Progenitor cell of endocrine pancreas (in vitro differentiated cells): ENCODE results near the gene IFT172. TPM values are rescaled to one million over a fixed set of nuclear protein-coding genes. Genes with fewer than 3 reads are reported as not detected.

Experiments used
- DNase-seq: peaks from one replicate; pipeline ENCODE4 v3.0.0; 2021; ENCODE audit warnings: low spot score; ENCODE audit not compliant: unreplicated experiment
- H3K27ac Mint-ChIP-seq: 2 replicates; pipeline ENCODE4 v1.8.0; 2021; ENCODE audit warnings: mild to moderate bottlenecking, moderate library complexity, mixed read lengths
- H3K27me3 Mint-ChIP-seq: 2 replicates; pipeline ENCODE4 v1.8.0; 2021; ENCODE audit warnings: mixed read lengths
- H3K36me3 Mint-ChIP-seq: 2 replicates; pipeline ENCODE4 v1.8.0; 2022; ENCODE audit warnings: mixed read lengths; ENCODE audit not compliant: insufficient read depth
- H3K4me1 Mint-ChIP-seq: 2 replicates; pipeline ENCODE4 v1.8.0; 2021; ENCODE audit warnings: low read depth, mixed read lengths
- H3K4me3 Mint-ChIP-seq: 2 replicates; pipeline ENCODE4 v1.8.0; 2021; ENCODE audit warnings: low read depth, mild to moderate bottlenecking, moderate library complexity, mixed read lengths
- H3K9me3 Mint-ChIP-seq: 2 replicates; pipeline ENCODE4 v1.8.0; 2021; ENCODE audit warnings: low read depth, mixed read lengths
- CTCF ChIP-seq: fragments of 200-600 bp; sonication (generic); IDR thresholded peaks from one replicate; pipeline ENCODE4 v1.5.0; 2021; ENCODE audit warnings: antibody characterized with exemption, mild to moderate bottlenecking; ENCODE audit not compliant: unreplicated experiment
- total RNA-seq: library from RNA; stranded (reverse); gene quantifications from 2 replicates; pipeline ENCODE4 v1.2.1, GENCODE V29; 2021

The IFT172 gene
- total RNA-seq, 1 donor from 2014 or later, result 49.5 TPM

DNA sequence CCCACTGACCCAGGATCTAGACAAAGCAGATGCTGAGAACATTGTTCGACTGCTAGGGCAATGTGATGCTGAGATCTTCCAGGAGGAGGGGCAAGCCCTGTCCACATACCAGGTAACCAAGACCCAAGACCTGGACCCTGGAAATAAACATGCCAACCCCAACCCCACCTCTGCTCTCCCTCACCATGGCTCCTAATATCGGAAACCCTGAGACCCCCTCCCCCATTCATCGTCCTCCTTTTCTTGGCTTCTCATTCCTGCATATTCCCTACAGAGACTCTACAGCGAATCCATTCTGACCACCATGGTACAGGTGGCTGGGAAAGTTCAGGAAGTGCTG lies 7.7 kb upstream of the IFT172 start:
- Mint-ChIP-seq H3K36me3 (peaks cover 3% of the 10 kb centered on the region), H3K27ac (peak overlapping the region; percentile 20), H3K4me1 (peaks cover 25% of the 10 kb centered on the region), H3K27me3 (peaks cover 17% of the 10 kb centered on the region), H3K9me3 (no peaks in the 10 kb centered on the region), H3K4me3 (peak overlapping the region; percentile 14)
- TF ChIP-seq CTCF, result no peak
- no peak for DNase-seq

DNA sequence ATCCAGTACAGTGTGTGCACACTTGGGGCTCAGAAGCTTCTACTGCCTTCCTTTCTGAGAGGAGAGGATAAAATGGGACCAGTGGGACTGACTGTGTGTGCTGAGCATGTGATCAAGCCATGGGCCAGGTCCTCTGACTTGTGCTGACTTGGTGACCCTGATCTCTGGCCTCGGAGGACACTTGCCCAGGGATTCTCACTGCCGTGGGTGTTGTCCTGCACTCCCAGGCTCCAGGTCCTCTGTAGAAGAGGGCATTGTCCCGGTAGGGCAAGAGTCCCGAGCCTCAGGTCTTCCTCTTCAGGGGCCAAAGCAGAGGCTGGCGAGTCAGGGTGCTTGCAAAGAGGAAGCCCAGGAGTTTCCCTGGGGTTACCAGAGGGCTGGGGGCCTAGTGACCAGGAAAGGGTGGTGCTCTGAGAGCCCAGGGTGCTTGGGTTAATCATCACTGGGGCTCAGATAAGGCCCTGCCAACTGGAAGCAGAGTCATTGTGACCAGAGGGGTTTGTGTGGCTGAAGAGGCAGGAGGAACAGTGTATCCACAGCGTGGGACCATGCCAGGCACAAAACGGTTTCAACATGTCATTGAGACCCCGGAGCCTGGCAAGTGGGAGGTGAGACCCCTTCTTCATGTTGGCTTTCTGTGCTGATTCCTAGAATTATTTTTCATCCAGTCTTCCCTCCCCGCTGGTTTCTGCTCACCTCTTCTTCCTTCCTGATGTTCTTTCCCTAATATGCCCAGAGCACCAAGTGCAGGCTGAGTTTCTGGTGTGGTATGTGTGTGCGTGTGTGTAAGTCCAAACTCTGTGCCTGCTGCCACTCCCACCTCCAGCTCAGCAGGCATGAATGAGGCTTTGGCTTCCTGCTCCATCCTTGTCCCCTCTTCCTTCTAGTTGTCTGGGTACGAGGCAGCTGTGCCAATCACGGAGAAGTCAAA lies 7.1 kb upstream of the IFT172 start, which contains the start of gene GCKR:
TSS of gene GCKR (plus strand) at position 483 of the 931 bp plus-strand sequence. CDS start at position 549, 66 bp downstream.
- Mint-ChIP-seq H3K9me3 (no peaks in the 10 kb centered on the region), H3K4me3 (peak within 1 kb of the TSS; percentile 90), H3K4me1 (peaks cover 25% of the 10 kb centered on the region), H3K36me3 (peaks cover 3% of the 10 kb centered on the region), H3K27me3 (peaks cover 17% of the 10 kb centered on the region), H3K27ac (peak within 1 kb of the TSS; percentile 20)
- no peak for DNase-seq
- no peak for TF ChIP-seq CTCF

- no peak overlapping the region for H3K27ac Mint-ChIP-seq
- peaks cover 25% of the 10 kb centered on the region for H3K4me1 Mint-ChIP-seq
- DNase-seq, result no peak
- TF ChIP-seq CTCF, result no peak
- peaks cover 3% of the 10 kb centered on the region for H3K36me3 Mint-ChIP-seq
- H3K4me3 Mint-ChIP-seq, result peak overlapping the region; percentile 90
- H3K27me3 Mint-ChIP-seq, result peaks cover 17% of the 10 kb centered on the region
- H3K9me3 Mint-ChIP-seq, result no peaks in the 10 kb centered on the region
Observed at GRCh38 chr2:27495840-27496356, 6.4 kb upstream of the IFT172 start.

DNA sequence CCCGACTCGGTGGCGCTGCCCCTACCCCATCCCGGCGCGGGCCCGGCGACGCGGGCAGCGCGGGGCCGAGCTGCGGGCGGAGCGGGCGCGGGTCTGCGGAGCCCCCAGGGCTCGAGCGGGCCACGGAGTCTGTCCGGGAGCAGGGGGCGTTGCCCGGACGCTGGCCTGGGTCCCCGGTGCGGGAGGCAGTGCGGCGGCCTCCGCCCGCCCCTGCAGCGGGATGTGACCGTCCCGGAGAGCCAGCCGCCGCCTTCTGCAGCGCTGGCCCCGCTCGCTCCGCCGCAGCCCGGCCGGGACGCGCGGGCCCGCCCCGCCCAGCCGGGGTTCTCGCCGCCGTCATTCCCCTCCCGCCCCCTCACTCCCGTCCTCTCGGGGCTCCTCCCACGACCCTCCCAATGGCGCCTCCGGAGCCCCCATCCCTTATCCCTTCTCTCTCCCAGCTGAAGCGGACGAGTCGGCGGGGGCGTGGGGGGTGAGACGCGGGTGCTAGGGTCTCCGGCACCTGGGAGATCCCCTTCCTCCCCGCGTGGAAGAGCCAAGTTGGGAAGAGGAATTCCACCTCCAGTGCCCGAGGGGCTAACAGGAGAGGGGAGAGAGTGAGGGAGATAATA lies 5.5 kb upstream of the IFT172 start, which contains the start of gene FNDC4:
TSS of gene FNDC4 (minus strand) at position 257 of the 611 bp plus-strand sequence. CDS start 521 bp downstream, outside the sequence.
- DNase-seq, result peak; percentile 32
- Mint-ChIP-seq H3K4me3 (peak within 1 kb of the TSS; percentile 90), H3K27ac (peak within 1 kb of the TSS; percentile 82), H3K36me3 (peaks cover 3% of the 10 kb centered on the region), H3K9me3 (no peaks in the 10 kb centered on the region), H3K4me1 (peaks cover 27% of the 10 kb centered on the region), H3K27me3 (peaks cover 17% of the 10 kb centered on the region)
- no peak for TF ChIP-seq CTCF

DNA sequence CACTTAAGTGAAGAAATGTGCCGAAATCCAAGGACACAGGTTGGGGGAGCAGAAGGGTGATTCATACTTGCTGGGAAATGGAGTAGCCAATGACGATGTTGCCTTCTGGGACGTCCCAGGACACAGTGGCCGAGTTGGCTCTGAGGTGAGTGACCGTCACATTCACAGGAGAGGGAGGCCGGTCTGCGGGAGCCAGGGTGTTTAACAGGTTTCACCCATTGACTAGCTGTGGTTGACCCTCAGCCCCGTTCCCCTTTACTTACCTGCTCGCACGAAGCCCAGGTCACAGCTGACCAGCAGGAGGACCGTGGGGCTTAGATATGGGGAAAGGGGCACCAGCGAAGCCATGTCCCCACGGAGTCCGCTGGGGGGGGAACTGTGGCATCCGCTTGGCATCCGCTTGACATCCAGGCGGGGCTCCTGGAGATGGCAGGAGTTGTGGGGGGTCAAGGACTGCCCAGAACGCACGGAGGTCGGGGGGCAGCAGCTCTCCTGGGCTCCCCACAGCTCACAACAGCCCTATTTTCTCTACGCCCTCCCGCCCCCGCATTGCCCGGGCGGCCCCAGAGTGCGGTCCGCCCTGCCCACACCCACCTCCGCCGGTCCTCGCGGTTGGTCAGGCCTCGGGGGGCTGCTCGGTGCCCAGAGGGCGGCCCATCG lies 4.9 kb upstream of the IFT172 start:
- H3K4me1 Mint-ChIP-seq, result peaks cover 31% of the 10 kb centered on the region
- no peak for TF ChIP-seq CTCF
- no peak for DNase-seq
- H3K27ac Mint-ChIP-seq, result peak overlapping the region; percentile 22
- no peaks in the 10 kb centered on the region for H3K9me3 Mint-ChIP-seq
- H3K36me3 Mint-ChIP-seq, result peaks cover 3% of the 10 kb centered on the region
- H3K4me3 Mint-ChIP-seq, result peak overlapping the region; percentile 75
- H3K27me3 Mint-ChIP-seq, result peaks cover 17% of the 10 kb centered on the region
